NCI-H82 treated with DMSO at 0.1 percent for 48 hours (cell line): ENCODE data around the gene OR52W1.

Experiments used
- DNase-seq: peaks from one replicate; lab custom pipeline; 2025; ENCODE audit not compliant: unreplicated experiment; lab: John Stamatoyannopoulos, UW

Gene OR52W1

GRCh38 chr11:6199174-6199810, at the start of gene OR52W1:
OR52W1 (plus strand) TSS chr11:6199224; CDS start chr11:6199224, 0 bp downstream.
- no peak for DNase-seq

GRCh38 chr11:6151117-6151516, 47.9 kb upstream of the OR52W1 start:
- DNase-seq, result no peak

GRCh38 chr11:6152126-6152525, 46.9 kb upstream of the OR52W1 start:
- no peak for DNase-seq

GRCh38 chr11:6156628-6157359, 42.2 kb upstream of the OR52W1 start:
- no peak for DNase-seq

- no peak for DNase-seq
These were observed 28.8 kb upstream of the OR52W1 start, which contains the start of gene OR52B2 for GRCh38 chr11:6170226-6170625. OR52B2 (minus strand) TSS chr11:6170326; CDS start chr11:6170326, 0 bp downstream.

GRCh38 chr11:6175440-6175839, 23.6 kb upstream of the OR52W1 start:
- no peak for DNase-seq

GRCh38 chr11:6191742-6192141, 7.3 kb upstream of the OR52W1 start:
- no peak for DNase-seq

GRCh38 chr11:6194065-6194581, 4.9 kb upstream of the OR52W1 start:
- DNase-seq, result no peak

- no peak for DNase-seq
These were observed 2.6 kb upstream of the OR52W1 start for GRCh38 chr11:6196396-6196795.

GRCh38 chr11:6197466-6198200, 1.4 kb upstream of the OR52W1 start:
- DNase-seq, result no peak

- DNase-seq, result no peak
These were observed 2.0 kb downstream of the OR52W1 start for GRCh38 chr11:6200975-6201374.

- DNase-seq, result no peak
These were observed 2.5 kb downstream of the OR52W1 start for GRCh38 chr11:6201481-6201880.

- no peak for DNase-seq
These were observed 3.0 kb downstream of the OR52W1 start for GRCh38 chr11:6202041-6202440.

GRCh38 chr11:6203327-6203726, 4.3 kb downstream of the OR52W1 start:
- DNase-seq, result no peak

- DNase-seq, result no peak
These were observed 5.7 kb downstream of the OR52W1 start for GRCh38 chr11:6204706-6205105.

GRCh38 chr11:6205366-6205765, 6.3 kb downstream of the OR52W1 start, which contains the start of gene C11orf42:
C11orf42 (plus strand) TSS chr11:6205557; CDS start chr11:6205616, 59 bp downstream.
- DNase-seq, result no peak

- no peak for DNase-seq
These were observed 7.6 kb downstream of the OR52W1 start for GRCh38 chr11:6206456-6207180.

GRCh38 chr11:6209801-6210200, 10.8 kb downstream of the OR52W1 start:
- DNase-seq, result no peak

- DNase-seq, result no peak
These were observed 11.4 kb downstream of the OR52W1 start for GRCh38 chr11:6210274-6210955.

GRCh38 chr11:6214530-6214929, 15.5 kb downstream of the OR52W1 start:
- DNase-seq, result no peak
